H1 (cell line): ENCODE measurements around the gene WNK3.

Experiments
- CEBPB ChIP-seq: IDR thresholded peaks from 2 replicates; pipeline ENCODE4 v1.6.1; 2012; ENCODE audit warnings: low read depth, low read length
- CREB1 ChIP-seq: IDR thresholded peaks from 2 replicates; pipeline ENCODE4 v1.6.1; 2012; ENCODE audit warnings: inconsistent platforms
- CTCF ChIP-seq, 3 experiments: IDR thresholded peaks; 1 replicate in 2 of 3; 2 replicates in 1 of 3; pipeline versions ENCODE4 v1.5.1 to v1.6.1; 2011; ENCODE audit warnings: low read length in 3 of 3, mild to moderate bottlenecking in 3 of 3, inconsistent platforms in 2 of 3, low read depth in 1 of 3, moderate library complexity in 1 of 3; ENCODE audit not compliant: insufficient read depth in 1 of 3; ENCODE audit errors: control extremely low read depth in 1 of 3
- POLR2A ChIP-seq, 2 experiments: IDR thresholded peaks; 1 replicate in 1 of 2; 2 replicates in 1 of 2; pipeline ENCODE4 v1.6.1; 2011; ENCODE audit warnings: low read depth in 2 of 2, low read length in 2 of 2, mild to moderate bottlenecking in 2 of 2; ENCODE audit errors: control extremely low read depth in 1 of 2
- RAD21 ChIP-seq, 2 experiments: IDR thresholded peaks in 1 of 2; conservative IDR thresholded peaks in 1 of 2; 2 replicates each; pipeline ENCODE4 v1.6.1; 2011; ENCODE audit warnings: low read depth in 2 of 2, low read length in 2 of 2, improper control_type of control experiment in 1 of 2, inconsistent platforms in 1 of 2, mild to moderate bottlenecking in 1 of 2, moderate library complexity in 1 of 2
- TAF1 ChIP-seq: IDR thresholded peaks from 2 replicates; pipeline ENCODE4 v1.6.1; 2011; ENCODE audit warnings: mild to moderate bottlenecking, low read depth, low read length
- TF ChIP-seq, protein P1 (sequence below): IDR thresholded peaks from 2 replicates; pipeline ENCODE4 v1.6.1; 2011; ENCODE audit warnings: low read length, improper control_type of control experiment

DNA sequence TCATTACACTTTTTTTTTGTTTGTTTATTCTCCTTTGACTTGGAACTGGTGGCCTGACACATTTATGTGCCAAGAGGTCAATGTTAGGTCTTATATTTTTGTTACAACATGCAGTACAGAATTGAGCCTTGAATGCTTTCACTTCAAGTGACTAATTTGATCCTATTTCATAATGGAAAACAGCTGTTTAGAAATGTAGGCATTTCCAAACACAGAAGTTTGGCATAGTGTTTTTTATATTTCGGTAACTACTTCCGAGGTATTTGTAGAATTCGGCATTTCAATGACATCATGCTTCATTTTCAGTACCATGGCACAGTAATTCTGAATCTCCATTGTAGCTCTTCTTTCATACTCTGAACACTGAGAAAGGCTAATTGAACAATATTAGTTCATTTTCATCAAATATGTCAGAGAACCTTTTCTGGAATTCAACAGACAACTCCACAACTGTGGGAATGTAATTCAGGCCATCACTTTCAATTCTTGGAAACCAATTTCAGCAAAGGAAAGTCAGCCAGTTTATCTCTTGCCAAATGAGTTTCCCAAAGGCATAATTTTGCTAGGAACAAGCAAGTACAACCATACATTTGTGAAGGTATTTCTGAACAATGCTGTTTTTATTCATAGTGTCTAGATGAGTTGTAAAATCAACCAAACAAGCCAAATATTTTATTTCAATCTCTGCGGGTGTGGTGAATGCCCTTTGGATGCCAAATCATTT, 186.2 kb downstream of the WNK3 start:
- TF ChIP-seq POLR2A (IDR thresholded peaks at IDR 0.05; ENCODE audit: control extremely low read depth in 1 of 2, low read depth in 2 of 2, low read length in 2 of 2) (no peak), CREB1 (no peak), CEBPB (no peak), CTCF (IDR thresholded peaks at IDR 0.05; ENCODE audit: control extremely low read depth in 1 of 3, insufficient read depth in 1 of 3, low read depth in 1 of 3, low read length in 3 of 3) (no peak), TAF1 (no peak), RAD21 (IDR thresholded peaks at IDR 0.05 in 1 of 2, conservative IDR thresholded peaks at IDR 0.05 in 1 of 2; ENCODE audit: low read depth in 2 of 2, low read length in 2 of 2) (no peak)
- TF ChIP-seq, protein P1, sequence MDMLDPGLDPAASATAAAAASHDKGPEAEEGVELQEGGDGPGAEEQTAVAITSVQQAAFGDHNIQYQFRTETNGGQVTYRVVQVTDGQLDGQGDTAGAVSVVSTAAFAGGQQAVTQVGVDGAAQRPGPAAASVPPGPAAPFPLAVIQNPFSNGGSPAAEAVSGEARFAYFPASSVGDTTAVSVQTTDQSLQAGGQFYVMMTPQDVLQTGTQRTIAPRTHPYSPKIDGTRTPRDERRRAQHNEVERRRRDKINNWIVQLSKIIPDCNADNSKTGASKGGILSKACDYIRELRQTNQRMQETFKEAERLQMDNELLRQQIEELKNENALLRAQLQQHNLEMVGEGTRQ: no peak
